HEK293 (cell line): ENCODE measurements around the gene PARK7.

Experiments used
- KLF10 ChIP-seq: fragments of 450-650 bp; IDR thresholded peaks from 2 replicates; pipeline ENCODE4 v1.5.1; 2018; ENCODE audit warnings: missing biosample characterization, mild to moderate bottlenecking, missing genetic modification characterization
- KLF9 ChIP-seq: fragments of 450-650 bp; formaldehyde crosslinking; IDR thresholded peaks from 2 replicates; pipeline ENCODE4 v1.5.1; 2016; ENCODE audit warnings: missing biosample characterization, missing genetic modification characterization, low read depth
- SCRT2 ChIP-seq: fragments of 450-650 bp; formaldehyde crosslinking; IDR thresholded peaks from 2 replicates; pipeline ENCODE4 v1.5.1; 2016; ENCODE audit warnings: missing biosample characterization, missing genetic modification characterization
- SP7 ChIP-seq: fragments of 450-650 bp; formaldehyde crosslinking; IDR thresholded peaks from 2 replicates; pipeline ENCODE4 v1.5.1; 2016; ENCODE audit warnings: missing biosample characterization, missing genetic modification characterization
- YY1 ChIP-seq: fragments of 450-650 bp; formaldehyde crosslinking; IDR thresholded peaks from 2 replicates; pipeline ENCODE4 v1.5.1; 2018; ENCODE audit warnings: missing biosample characterization, missing genetic modification characterization
- ZBTB48 ChIP-seq: fragments of 450-650 bp; formaldehyde crosslinking; IDR thresholded peaks from 2 replicates; pipeline ENCODE4 v1.5.1; 2016; ENCODE audit warnings: missing biosample characterization, missing genetic modification characterization
- ZBTB8A ChIP-seq: fragments of 450-650 bp; formaldehyde crosslinking; IDR thresholded peaks from 2 replicates; pipeline ENCODE4 v1.5.1; 2016; ENCODE audit warnings: missing biosample characterization, missing genetic modification characterization
- ZEB2 ChIP-seq: fragments of 450-650 bp; formaldehyde crosslinking; IDR thresholded peaks from 2 replicates; pipeline ENCODE4 v1.5.1; 2016; ENCODE audit warnings: missing biosample characterization, missing genetic modification characterization
- ZNF10 ChIP-seq: fragments of 450-650 bp; formaldehyde crosslinking; IDR thresholded peaks from 2 replicates; pipeline ENCODE4 v1.5.1; 2017; ENCODE audit warnings: missing biosample characterization, missing genetic modification characterization
- ZNF202 ChIP-seq: fragments of 450-650 bp; formaldehyde crosslinking; IDR thresholded peaks from 2 replicates; pipeline ENCODE4 v1.5.1; 2016; ENCODE audit warnings: missing biosample characterization, missing genetic modification characterization, borderline replicate concordance
- ZNF23 ChIP-seq: fragments of 450-650 bp; formaldehyde crosslinking; IDR thresholded peaks from 2 replicates; pipeline ENCODE4 v1.5.1; 2016; ENCODE audit warnings: missing biosample characterization, missing genetic modification characterization, borderline replicate concordance
- ZNF239 ChIP-seq: fragments of 450-650 bp; formaldehyde crosslinking; IDR thresholded peaks from 2 replicates; pipeline ENCODE4 v1.5.1; 2016; ENCODE audit warnings: missing biosample characterization, missing genetic modification characterization
- ZNF311 ChIP-seq: fragments of 450-650 bp; formaldehyde crosslinking; IDR thresholded peaks from 2 replicates; pipeline ENCODE4 v1.5.1; 2017; ENCODE audit warnings: missing biosample characterization, missing genetic modification characterization, borderline replicate concordance
- ZNF366 ChIP-seq: fragments of 450-650 bp; formaldehyde crosslinking; conservative IDR thresholded peaks from 2 replicates; pipeline ENCODE4 v1.5.1; 2016; ENCODE audit warnings: missing biosample characterization, missing genetic modification characterization
- ZNF394 ChIP-seq: fragments of 450-650 bp; formaldehyde crosslinking; IDR thresholded peaks from 2 replicates; pipeline ENCODE4 v1.5.1; 2016; ENCODE audit warnings: missing biosample characterization, missing genetic modification characterization, mild to moderate bottlenecking, moderate library complexity, borderline replicate concordance
- ZNF530 ChIP-seq: fragments of 450-650 bp; formaldehyde crosslinking; IDR thresholded peaks from 2 replicates; pipeline ENCODE4 v1.5.1; 2016; ENCODE audit warnings: low read depth, missing biosample characterization, missing genetic modification characterization
- ZNF560 ChIP-seq: fragments of 450-650 bp; formaldehyde crosslinking; IDR thresholded peaks from 2 replicates; pipeline ENCODE4 v1.5.1; 2017; ENCODE audit warnings: missing biosample characterization, missing genetic modification characterization, borderline replicate concordance
- ZNF561 ChIP-seq: fragments of 450-650 bp; IDR thresholded peaks from 2 replicates; pipeline ENCODE4 v1.5.1; 2018; ENCODE audit warnings: missing biosample characterization, missing genetic modification characterization, borderline replicate concordance
- ZNF610 ChIP-seq: fragments of 450-650 bp; formaldehyde crosslinking; IDR thresholded peaks from 2 replicates; pipeline ENCODE4 v1.5.1; 2016; ENCODE audit warnings: missing biosample characterization, missing genetic modification characterization, borderline replicate concordance
- ZNF623 ChIP-seq: fragments of 450-650 bp; formaldehyde crosslinking; IDR thresholded peaks from 2 replicates; pipeline ENCODE4 v1.5.1; 2016; ENCODE audit warnings: missing biosample characterization, missing genetic modification characterization
- ZXDB ChIP-seq: fragments of 450-650 bp; formaldehyde crosslinking; IDR thresholded peaks from 2 replicates; pipeline ENCODE4 v1.5.1; 2016; ENCODE audit warnings: missing biosample characterization, missing genetic modification characterization
- TF ChIP-seq, protein P1 (sequence below): fragments of 450-650 bp; formaldehyde crosslinking; IDR thresholded peaks from 2 replicates; pipeline ENCODE4 v1.5.1; 2016; ENCODE audit warnings: missing biosample characterization, missing genetic modification characterization
- TF ChIP-seq, protein P2 (sequence below): fragments of 450-650 bp; formaldehyde crosslinking; IDR thresholded peaks from 2 replicates; pipeline ENCODE4 v1.5.1; 2016; ENCODE audit warnings: missing biosample characterization, missing genetic modification characterization
- TF ChIP-seq, protein P3 (sequence below): fragments of 450-650 bp; formaldehyde crosslinking; IDR thresholded peaks from 2 replicates; pipeline ENCODE4 v1.5.1; 2016; ENCODE audit warnings: missing biosample characterization, missing genetic modification characterization
- TF ChIP-seq, protein P4 (sequence below): fragments of 450-650 bp; formaldehyde crosslinking; IDR thresholded peaks from 2 replicates; pipeline ENCODE4 v1.5.1; 2017; ENCODE audit warnings: missing biosample characterization, missing genetic modification characterization
- TF ChIP-seq, protein P5 (sequence below): fragments of 450-650 bp; IDR thresholded peaks from 2 replicates; pipeline ENCODE4 v1.5.1; 2018; ENCODE audit warnings: missing biosample characterization, missing genetic modification characterization
- TF ChIP-seq, protein P6 (sequence below): fragments of 450-650 bp; formaldehyde crosslinking; IDR thresholded peaks from 2 replicates; pipeline ENCODE4 v1.5.1; 2016; ENCODE audit warnings: missing biosample characterization, missing genetic modification characterization

PARK7 gene

DNA sequence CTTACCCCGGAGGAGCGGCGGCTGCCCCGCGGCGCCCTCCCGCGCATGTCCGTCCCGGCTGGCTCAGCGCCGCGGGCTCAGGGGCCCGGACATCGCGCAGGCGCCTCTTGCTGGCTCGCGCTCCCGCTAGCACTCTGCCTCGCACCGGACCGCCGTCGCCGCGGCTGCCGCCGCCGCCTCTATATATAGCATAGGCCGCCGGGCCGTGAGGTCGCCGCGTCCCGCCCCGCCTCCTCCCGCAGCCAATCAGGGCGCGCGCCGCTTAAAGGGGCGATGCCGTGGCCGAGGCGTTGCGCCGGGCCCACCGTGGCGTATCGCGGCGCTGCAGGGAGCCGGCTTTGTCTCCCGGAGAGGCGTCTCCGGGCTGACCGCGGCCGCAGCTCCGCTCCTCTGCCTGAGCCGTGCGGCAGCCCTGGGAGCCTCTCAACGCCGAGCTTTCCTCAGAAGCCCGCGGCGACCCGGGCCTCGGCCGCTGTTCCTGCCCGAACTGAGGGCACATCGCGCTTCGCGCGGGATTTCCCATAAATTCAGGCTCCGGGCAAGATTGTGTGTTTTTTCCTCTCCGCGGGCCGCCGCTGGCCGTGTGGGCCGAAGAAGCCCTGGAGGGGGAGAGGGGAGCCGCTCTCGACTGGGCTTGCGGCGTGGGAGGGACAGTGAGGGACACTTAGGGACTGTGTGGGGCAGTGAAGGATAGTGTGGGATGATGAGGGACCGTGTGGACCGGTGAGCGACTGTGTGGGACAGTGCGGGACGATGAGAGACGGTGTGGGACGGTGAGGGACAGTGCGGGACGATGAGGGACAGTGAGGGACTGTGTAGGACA, 64.9 kb downstream of the PARK7 start, which contains the start of gene ERRFI1 (continued):
- TF ChIP-seq ZNF610 (no peak), KLF9 (tag by site-specific recombination) (0 out of 2 replicates have a peak, but pooled peaks have one; percentile 1), SP7 (tag by site-specific recombination) (peak; percentile 53; the same call in 1 of the 2 replicates), ZBTB8A (tag by site-specific recombination) (peak; percentile 78), ZNF394 (tag by site-specific recombination) (peak; percentile 42; the same call in 1 of the 2 replicates), ZNF311 (tag by site-specific recombination) (no peak), SCRT2 (tag by site-specific recombination) (no peak), ZNF23 (no peak), ZNF623 (tag by site-specific recombination) (no peak), ZNF560 (no peak), ZXDB (tag by site-specific recombination) (peak; percentile 77), ZNF530 (tag by site-specific recombination) (no peak), ZNF561 (tag by site-specific recombination) (peak; percentile 43; the same call in 1 of the 2 replicates), ZNF10 (no peak), KLF10 (peak; percentile 98), ZBTB48 (tag by site-specific recombination) (no peak; the same call in 1 of the 2 replicates), ZNF239 (tag by site-specific recombination) (no peak), ZNF202 (tag by site-specific recombination) (no peak), ZNF366 (tag by site-specific recombination) (no peak), YY1 (tag by site-specific recombination) (no peak), ZEB2 (tag by site-specific recombination) (peak; percentile 80)
- TF ChIP-seq, protein P1, sequence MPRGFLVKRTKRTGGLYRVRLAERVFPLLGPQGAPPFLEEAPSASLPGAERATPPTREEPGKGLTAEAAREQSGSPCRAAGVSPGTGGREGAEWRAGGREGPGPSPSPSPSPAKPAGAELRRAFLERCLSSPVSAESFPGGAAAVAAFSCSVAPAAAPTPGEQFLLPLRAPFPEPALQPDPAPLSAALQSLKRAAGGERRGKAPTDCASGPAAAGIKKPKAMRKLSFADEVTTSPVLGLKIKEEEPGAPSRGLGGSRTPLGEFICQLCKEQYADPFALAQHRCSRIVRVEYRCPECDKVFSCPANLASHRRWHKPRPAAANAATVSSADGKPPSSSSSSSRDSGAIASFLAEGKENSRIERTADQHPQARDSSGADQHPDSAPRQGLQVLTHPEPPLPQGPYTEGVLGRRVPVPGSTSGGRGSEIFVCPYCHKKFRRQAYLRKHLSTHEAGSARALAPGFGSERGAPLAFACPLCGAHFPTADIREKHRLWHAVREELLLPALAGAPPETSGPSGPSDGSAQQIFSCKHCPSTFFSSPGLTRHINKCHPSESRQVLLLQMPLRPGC = no peak; the same call in 1 of the 2 replicates
- TF ChIP-seq, protein P2, sequence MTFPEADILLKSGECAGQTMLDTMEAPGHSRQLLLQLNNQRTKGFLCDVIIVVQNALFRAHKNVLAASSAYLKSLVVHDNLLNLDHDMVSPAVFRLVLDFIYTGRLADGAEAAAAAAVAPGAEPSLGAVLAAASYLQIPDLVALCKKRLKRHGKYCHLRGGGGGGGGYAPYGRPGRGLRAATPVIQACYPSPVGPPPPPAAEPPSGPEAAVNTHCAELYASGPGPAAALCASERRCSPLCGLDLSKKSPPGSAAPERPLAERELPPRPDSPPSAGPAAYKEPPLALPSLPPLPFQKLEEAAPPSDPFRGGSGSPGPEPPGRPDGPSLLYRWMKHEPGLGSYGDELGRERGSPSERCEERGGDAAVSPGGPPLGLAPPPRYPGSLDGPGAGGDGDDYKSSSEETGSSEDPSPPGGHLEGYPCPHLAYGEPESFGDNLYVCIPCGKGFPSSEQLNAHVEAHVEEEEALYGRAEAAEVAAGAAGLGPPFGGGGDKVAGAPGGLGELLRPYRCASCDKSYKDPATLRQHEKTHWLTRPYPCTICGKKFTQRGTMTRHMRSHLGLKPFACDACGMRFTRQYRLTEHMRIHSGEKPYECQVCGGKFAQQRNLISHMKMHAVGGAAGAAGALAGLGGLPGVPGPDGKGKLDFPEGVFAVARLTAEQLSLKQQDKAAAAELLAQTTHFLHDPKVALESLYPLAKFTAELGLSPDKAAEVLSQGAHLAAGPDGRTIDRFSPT (tag by site-specific recombination) = peak; percentile 52
- TF ChIP-seq, protein P3, sequence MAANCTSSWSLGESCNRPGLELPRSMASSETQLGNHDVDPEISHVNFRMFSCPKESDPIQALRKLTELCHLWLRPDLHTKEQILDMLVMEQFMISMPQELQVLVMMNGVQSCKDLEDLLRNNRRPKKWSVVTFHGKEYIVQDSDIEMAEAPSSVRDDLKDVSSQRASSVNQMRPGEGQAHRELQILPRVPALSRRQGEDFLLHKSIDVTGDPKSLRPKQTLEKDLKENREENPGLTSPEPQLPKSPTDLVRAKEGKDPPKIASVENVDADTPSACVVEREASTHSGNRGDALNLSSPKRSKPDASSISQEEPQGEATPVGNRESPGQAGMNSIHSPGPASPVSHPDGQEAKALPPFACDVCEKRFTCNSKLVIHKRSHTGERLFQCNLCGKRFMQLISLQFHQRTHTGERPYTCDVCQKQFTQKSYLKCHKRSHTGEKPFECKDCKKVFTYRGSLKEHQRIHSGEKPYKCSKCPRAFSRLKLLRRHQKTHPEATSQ (tag by site-specific recombination) = no peak; the same call in 1 of the 2 replicates
- TF ChIP-seq, protein P4, sequence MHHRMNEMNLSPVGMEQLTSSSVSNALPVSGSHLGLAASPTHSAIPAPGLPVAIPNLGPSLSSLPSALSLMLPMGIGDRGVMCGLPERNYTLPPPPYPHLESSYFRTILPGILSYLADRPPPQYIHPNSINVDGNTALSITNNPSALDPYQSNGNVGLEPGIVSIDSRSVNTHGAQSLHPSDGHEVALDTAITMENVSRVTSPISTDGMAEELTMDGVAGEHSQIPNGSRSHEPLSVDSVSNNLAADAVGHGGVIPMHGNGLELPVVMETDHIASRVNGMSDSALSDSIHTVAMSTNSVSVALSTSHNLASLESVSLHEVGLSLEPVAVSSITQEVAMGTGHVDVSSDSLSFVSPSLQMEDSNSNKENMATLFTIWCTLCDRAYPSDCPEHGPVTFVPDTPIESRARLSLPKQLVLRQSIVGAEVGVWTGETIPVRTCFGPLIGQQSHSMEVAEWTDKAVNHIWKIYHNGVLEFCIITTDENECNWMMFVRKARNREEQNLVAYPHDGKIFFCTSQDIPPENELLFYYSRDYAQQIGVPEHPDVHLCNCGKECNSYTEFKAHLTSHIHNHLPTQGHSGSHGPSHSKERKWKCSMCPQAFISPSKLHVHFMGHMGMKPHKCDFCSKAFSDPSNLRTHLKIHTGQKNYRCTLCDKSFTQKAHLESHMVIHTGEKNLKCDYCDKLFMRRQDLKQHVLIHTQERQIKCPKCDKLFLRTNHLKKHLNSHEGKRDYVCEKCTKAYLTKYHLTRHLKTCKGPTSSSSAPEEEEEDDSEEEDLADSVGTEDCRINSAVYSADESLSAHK (tag by site-specific recombination) = no peak
- TF ChIP-seq, protein P5, sequence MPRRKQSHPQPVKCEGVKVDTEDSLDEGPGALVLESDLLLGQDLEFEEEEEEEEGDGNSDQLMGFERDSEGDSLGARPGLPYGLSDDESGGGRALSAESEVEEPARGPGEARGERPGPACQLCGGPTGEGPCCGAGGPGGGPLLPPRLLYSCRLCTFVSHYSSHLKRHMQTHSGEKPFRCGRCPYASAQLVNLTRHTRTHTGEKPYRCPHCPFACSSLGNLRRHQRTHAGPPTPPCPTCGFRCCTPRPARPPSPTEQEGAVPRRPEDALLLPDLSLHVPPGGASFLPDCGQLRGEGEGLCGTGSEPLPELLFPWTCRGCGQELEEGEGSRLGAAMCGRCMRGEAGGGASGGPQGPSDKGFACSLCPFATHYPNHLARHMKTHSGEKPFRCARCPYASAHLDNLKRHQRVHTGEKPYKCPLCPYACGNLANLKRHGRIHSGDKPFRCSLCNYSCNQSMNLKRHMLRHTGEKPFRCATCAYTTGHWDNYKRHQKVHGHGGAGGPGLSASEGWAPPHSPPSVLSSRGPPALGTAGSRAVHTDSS (tag by site-specific recombination) = no peak
- TF ChIP-seq, protein P6, sequence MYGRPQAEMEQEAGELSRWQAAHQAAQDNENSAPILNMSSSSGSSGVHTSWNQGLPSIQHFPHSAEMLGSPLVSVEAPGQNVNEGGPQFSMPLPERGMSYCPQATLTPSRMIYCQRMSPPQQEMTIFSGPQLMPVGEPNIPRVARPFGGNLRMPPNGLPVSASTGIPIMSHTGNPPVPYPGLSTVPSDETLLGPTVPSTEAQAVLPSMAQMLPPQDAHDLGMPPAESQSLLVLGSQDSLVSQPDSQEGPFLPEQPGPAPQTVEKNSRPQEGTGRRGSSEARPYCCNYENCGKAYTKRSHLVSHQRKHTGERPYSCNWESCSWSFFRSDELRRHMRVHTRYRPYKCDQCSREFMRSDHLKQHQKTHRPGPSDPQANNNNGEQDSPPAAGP (tag by site-specific recombination) = peak; percentile 34; the same call in 1 of the 2 replicates
